Activated naive CD4-positive, alpha-beta T cell (primary cell): Measurements from ENCODE around the gene CTBP1.

Experiments
- DNase-seq, 4 experiments: peaks; one replicate each; lab custom pipeline; 2025; lab: John Stamatoyannopoulos, UW

Gene CTBP1

DNA sequence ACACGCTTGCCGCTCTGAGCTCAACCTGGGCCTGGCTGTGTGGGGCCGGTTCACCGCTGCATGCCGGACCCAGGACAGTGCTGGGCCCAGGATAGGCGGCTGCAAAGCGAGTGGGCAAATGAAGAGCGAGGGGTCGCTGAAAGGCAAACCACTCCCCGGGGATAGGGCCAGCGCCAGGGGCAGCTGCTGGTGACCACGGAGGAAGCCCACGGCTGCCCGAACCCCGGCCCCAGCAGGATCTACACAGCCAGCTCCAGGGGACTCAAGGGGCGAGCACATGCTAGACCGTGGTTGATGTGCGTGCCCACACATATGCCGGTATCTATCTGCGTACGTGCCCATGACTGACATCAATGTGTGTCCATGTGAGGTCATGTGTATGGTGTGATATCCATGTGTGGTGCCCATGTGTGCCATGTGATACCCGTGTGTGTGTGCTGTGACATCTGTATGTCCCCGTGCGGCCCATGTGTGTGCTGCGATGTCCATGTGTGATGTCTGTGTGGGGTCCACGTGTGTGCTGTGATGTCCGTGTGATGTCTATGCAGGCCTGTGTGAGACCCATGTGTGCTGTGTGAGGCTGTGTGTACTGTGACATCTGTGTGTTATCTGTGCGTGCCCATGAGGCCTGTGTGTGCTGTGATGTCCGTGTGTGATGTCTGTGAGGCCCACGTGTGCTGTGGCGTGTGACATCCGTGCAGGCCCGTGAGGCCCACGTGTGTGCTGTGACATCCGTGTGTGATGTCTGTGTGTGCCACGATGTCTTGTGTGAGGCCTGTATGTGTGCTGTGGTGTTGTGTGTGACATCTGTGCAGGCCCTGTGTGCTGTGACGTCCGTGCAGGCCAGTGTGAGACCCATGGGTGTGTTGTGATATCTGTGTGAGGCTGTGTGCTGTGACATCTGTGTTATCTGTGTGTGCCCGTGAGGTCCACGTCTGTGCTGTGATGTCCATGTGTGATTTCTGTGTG lies 24.8 kb downstream of the CTBP1 start:
- no peak for DNase-seq

DNA sequence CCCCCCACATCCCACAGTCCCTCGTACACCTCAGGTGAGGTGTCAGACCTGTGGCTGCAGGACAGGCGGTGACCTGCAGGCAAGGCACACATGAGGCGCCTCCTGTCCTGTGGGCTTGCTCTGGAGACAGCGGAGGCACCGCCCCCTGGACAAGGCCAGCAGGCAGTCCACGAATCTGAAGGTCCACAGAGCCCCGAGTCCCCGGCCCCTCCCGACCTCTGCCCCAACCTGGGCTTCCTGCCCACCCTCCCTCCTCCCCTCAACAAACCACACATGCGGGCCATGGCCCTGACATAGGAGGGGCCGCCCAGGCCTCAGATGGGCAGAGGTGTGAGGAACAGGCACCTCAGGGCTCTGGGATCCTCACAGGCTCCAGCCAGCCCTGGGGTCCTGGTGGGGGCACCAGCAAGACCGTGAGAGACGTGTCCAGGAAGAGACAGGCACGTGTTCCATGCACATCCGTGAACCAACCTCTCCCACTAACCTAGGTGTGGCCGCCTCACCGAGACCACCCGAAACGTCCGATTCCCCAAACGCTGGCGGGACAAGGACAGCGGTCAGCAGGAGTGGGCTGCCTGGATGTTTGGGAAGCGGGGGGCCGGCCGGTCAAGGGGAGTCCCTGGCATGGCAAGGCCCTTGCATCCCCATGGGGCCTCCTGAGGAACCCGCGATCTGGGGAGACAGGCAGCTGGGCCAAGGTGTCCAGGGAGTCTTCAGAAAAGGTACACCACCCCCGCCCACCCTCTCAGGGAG lies 25.8 kb downstream of the CTBP1 start:
- DNase-seq, result no peak

DNA sequence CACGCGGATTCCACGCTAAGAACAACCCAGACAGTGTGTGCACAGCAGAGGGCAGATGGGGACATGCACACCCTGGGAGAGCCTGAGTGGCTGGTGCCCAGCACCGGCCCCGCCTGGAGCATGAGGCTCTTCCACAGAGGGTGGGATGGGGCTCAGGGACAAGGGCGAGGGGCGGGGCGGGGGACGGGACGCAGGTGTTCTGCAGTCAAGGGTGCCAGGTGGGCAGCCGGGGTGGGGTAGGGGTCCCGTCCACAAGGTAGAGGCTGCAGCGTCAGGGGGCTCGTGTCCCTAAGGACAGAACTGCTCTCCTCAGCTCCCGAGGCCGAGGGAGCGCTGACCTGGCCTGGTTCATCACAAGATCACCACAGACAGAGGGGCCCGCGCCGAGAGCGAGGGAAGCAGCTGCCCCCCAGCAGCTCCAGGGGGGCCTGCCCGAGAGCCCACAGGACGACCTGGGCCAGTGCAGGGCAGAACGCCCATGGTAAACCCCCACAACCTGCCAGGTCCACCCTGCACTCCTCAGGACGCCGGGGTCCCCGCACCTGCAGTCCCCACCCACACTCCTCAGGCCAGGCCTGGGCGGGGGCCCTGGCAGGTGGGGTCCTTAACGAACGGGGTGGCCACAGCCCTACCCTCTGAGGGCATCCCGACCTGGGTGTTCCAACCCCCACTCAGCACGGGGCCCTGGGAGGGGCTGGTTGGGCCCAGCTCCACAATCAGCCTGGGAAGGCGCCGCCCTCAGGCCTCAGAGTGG lies 26.7 kb downstream of the CTBP1 start:
- DNase-seq, result no peak

DNA sequence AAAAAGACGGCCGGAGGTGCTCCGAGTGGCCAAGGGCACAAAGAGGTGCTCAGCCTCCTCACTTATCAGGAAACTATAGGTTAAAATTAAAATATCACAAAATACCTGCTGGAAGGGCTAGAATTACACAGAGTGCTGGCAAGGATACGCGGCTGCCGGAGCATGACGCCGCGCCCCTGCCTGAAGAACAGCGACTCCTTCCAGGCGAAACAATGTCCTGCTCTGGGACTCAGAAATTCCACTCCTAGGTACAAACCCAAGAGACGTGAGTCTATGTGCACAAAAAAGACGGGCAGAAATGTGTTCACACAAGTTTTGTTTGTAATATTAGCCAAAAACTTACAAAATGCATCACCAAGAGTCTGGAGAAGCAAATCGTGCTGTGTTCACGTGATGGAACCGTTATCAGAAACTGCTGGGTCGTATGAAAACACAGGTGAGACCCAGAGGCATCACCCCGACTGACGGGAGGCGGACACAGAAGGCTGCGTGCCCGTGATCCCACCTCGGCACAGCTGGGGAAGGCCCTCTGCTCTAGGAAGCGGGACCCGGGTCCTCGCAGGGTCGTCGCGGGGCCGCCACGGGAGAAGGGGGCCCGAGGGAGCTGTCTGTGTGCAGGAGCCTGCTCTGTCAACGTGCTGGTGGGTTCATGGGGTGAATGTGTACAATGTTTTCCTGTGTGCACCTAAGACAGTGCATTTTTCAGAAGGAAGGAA lies 27.6 kb downstream of the CTBP1 start:
- DNase-seq, result no peak

DNA sequence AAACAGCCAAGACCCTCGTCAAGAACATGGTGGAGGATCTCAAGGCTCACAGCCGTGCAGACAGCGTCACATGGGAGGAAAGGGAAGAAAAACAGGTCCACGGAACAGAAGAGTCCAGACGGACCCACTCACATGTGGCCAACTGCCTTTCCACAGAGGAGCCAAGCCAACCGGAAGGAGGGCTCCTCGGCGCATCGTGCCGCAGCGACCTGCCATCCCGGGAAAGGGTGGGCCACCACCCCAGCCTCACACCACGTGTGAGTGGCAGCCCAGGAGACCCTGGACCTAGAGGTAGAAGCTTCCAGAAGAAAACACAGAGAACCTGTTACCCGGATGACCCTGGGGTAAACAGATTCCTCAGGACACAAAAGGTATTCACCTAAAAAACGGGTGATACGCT lies 28.4 kb downstream of the CTBP1 start:
- DNase-seq, result no peak

DNA sequence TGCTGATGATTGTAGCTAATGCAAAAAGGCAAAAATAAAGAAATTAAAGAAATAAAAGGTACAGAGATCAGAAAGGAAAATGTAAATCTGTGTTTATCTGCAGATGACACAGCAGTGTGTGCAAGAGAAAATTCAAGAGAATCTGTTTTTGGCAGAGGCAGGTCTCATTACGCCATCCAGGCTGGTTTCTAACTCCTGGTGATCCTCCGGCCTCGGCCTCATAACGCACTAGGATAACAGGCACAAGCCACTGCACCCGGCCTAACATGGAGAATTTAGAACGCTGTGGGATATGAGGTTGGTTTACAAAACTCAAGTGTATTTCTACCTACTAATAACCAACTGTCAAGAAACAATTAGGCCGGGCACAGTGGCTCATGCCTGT lies 29.4 kb downstream of the CTBP1 start:
- DNase-seq, result no peak

DNA sequence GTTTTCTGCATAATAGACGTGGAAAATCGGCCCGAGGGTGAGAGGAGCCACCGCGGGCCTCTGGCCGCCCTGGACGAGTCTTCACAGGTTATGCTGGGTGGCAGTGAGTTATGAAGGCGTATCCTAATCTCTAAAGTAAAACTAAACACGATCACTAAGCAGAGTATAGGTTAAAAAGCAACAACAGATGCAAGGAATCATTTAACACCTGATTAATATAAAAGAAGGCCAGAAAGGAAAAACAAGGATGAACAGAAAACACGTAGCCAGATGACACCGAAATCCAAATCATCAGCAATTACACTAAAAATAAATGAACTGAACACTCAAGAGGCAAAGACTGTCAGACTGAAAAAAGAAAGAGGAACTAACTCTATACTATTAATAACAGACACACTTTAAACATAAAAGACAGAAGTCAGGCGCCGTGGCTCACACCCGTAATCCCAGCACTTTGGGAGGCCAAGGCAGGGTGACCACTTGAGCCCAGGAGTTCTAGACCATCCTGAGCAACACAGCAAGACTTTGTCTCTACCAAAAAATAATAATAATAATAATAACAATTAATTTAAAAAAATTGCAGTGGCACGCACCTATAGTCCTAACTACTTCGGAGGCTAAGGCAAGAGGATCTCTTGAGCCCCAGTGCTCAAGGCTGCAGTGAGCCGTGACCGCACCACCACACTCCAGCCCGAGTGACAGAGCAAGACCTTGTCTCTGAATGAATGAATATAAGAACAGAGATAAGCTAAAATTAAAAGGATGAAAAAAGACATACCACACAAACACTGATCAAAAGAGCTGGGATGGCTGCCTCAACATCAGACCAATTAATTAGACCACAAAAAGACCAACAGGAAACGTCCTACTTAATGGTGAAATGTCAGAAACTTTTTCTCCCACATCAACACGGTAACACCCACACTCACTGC lies 30.0 kb downstream of the CTBP1 start:
- DNase-seq, result no peak

DNA sequence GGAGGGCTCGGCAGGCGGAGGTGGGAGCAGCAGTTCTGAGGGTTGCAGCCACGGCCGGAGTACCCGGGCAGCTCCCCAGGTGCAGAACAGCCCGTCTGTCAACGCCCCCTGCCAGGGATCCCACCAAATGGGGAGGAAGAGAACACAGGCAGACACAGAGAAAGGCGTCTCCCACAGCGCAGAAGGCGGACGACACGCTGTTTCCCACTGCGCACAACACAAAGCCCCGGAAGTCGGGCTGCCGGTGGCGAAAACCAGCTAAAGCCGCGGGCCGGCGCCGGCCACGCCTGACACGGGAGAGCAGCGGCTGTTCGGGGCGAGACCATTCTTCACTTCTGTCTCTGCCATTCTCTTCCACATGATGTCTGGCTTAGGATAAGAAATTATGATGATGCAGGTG lies 31.6 kb downstream of the CTBP1 start:
- no peak for DNase-seq

DNA sequence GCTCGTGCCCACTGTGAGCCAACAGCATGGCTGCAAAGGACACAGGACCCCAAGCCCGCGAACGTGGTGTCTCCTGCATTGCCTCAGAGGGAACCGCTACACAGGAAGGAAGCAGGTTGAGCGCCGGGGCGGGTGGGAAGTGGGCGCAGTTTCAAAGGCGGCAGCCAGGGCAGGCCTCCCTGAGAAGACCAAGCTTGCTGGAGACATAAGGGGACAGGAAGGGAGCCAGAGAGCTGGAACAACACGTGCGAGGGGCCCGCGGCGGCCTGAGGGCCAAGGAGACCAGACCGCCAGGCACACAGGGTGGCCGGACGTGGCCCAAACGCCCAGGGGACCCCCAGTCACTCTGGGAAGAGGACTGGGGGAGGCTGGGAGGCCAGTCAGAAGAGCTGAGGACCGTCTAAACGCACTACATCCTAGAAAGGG lies 32.0 kb downstream of the CTBP1 start:
- DNase-seq, result peak in 3 of 4 experiments; percentile 22 to 57 (median 54)

DNA sequence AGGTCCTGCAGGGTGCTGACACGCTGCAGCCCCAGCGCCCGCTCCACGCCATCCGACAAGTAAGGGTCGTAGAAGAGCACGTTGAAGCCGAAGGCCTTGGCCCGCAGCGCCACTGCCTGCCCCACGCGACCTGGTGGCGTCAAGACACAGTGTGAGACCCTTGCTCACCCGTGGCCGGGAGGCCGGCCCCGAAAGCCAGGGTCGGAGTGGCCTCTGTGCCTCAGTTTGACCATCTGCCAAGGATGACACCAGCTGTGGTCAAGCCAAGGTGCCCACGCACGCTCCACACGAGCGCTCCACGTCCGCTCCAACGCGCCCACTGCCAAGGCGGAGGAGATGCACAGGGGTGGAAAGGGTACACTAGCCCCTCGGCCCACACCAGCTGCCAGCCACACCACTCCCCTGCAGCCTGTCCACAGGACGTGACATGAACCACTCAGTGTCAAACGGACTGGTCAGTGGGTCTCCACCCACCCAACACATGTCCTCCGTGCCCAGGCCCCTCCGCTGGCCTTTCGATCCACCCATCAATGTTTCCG lies 32.8 kb downstream of the CTBP1 start:
- no peak for DNase-seq

DNA sequence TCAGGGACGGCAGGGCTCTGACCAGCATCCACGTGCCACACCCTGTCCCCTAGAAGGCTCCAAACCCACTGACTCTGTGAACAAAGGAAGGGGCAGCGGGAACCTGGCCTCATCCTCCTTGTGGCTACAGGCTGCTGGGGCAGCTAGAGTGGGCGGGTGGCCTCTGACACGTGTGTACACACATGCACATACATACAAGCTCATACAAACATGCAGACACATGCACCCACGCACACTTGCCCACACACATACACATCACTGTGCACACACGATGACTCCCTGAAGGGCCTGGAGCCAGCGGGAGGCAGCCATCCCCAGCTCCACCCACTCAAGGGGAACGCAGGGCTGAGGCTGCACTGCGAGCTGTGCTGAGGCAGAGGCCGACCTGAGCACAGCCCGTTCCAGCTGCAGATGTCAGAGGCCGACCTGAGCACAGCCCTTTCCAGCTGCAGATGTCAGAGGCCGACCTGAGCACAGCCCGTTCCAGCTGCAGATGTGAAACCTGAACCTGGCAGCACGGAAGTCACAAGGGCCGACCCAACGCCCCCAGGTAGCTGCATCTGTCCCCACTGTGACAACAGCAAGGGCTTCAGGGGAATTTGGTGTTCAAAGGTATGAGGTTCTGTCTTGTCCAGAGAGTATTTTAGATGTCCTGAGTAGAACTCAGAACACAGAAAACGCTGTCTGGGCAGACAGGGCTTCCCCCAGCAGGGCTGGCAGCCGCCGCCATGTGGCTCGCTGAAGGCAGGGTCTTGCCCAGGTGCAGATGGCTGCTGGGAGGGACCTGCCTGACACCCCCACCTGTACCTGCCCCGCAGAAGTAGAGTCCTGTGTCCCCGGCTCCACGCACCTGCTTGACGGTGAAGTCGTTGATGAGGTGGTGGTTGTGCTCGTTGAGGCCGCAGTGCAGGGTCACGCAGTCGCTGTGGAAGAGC lies 33.5 kb downstream of the CTBP1 start:
- no peak for DNase-seq

DNA sequence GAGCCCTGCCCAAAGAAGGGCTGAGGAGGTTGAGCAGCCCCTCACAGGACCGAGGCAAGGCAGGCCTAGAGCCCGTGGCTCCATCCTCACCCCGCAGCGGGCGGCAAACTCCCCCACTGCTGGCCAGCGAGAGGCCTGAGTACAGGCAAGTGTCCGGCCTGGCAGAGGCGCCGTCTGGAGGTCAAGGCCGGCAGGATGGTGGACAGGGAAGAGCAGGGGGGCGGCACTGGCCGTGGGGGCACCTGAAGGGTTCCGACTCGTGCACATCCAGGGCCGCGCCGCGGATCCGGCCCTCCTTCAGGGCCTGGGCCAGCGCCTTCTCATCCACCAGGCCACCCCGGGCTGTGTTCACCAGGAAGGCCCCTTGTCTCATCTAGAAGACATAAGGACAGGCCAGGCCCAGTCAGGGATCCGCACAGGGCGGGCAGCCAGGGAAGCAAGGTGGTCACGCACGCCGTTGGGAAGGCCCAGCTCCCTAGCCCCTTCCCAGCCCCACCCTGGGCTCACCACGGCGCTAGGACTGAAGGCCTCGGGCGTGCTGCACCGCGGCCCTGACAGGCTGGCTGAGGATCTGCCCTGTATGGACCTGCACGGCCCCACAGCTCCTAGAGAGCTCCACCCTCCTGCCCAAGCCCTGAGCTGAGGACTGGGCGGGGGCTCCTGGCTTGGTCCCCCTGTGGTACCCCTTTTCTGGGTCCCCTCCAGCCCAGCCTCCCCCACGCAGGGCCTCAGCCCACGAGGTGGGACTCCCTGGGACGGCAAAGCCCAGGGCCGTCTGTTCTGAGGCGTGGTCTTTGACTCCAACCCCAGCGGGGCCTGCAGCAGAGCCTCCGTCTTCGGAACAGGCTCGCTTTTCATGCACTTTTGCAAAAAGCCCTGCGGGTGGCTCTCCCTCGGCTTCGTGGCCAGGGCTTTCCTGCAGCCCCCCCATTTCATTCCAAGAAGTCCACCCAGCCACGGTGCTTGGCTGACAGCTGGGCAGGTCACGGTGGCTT lies 34.5 kb downstream of the CTBP1 start:
- DNase-seq, result no peak

DNA sequence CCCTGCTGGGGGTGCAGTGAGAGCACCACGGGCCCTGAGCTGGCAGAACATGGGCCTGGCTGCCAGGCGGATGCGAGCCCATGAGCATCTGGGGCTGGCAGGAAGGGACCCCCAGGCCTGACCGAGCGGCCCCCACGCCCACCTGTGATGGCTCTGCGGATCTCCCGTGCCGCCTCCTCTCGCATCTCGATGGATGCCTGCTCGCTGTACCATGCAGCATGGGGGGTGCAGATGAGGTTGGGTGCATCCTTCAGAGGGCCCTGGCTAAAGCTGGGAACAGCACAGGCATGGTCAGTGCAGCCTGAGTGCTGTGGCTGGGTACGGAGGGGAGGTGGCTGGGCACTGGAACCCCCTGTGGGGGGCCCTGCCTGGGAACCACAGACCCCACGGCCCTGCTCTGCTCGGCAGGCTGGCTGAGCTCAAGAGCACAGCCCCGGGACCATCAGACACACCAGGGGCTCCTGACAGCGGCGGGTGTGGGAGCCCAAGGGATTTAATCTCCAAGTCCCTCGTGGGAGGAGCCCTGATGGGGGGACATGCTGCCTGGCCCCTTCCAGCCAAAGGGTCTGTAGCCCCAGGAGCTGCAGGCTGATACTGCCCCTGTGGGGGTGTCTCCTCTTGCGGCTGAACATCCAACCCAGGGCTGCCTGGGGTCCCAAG lies 35.5 kb downstream of the CTBP1 start:
- DNase-seq, result no peak

DNA sequence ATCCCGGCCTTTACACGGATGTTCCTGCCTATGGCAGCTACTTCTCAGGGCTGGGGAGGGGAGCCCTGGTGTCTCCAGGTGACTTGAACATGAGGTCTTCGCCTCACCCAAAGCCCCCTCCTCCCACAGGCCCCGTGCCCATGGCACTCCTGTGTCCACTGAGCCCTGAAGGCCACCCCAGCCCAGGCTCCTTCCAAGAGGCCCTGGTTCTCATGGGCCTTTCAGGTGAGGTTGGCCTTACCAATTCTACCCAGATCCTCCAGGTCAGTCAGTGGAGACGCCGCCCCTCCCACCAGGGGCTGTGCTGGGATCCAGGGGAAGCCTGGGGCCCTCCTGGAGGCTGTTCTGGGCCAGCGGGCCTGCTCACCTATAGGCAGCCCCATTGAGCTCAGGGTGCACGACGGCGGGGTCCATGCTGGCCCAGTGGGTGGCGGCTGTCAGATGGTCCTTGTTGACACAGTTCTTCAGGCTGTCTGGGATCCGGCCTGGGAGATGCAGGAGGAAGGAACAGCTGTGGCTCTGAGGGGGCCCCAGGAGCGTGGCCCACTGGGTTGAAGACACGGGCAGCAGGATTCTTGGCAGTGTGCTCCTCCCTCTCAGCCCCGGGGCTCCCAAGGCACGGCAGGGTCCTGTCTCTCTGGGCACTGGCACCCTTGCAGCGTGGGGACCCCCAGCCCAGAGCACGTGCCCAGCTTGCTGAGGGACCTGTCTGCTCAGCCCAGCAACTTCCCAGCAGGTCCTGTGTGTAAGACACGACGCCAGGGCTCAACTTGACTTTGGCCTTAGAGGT lies 36.2 kb downstream of the CTBP1 start:
- DNase-seq, result no peak

DNA sequence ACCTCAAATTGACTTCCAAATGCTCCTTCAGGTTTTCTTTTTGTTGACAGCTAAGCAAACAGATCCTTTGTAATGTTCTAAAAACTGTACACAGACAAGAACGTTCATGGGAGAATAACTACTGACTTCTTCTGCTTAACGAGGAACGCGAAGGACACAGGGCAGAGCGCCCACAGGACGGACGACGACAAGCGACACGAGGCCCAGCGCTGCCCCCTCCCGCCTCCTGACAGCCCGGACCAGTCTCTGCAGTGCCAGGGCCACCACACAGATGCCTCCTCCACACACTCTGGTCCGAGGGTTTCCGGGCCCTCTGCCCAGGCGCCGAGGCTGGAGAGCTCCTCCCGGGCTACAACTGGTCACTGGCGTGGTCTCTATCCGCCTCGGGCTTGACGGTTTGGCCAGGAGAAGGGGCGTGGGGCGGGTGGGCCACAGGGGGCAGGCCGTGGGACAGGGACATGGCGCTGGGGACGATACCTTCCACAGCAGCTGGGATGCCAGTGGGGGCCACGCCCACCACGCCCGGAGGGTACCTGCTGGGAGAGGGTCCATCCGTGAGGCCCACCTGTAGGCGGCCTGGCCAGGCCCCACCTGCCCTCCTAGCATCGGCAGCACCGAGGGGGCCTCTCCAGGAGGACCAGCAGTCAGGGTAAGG lies 36.9 kb downstream of the CTBP1 start:
- no peak for DNase-seq

DNA sequence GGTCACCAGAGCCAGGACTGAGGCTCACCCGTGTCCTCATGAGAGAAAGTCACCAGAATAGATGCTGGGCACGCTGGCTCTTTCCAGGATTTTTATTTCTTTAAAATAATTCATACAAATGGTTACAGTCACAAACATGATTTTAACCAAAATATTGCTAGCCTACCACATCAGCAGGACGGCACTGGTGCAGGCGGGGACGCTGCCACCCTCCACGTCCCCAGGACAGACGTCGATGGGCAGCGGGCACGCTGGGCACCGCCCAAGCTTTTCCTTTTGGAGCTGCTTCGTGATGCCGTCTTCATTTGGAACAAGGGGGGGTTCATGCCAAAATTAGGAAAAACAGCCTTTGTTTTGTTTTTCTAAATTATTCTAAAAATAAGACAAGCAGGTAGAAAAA lies 37.6 kb downstream of the CTBP1 start:
- DNase-seq, result no peak
